ENCODE results near the gene GMPPA.

DNA sequence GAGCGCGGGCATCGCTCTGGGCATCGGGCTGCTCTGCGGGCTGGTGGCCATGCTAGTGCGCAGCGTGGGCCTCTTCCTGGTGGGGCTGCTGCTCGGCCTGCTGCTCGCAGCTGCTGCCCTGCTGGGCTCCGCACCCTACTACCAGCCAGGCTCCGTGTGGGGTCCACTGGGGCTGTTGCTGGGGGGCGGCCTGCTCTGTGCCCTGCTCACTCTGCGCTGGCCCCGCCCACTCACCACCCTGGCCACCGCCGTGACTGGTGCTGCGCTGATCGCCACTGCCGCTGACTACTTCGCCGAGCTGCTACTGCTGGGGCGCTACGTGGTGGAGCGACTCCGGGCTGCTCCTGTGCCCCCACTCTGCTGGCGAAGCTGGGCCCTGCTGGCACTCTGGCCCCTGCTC is 48.9 kb downstream of the GMPPA start:
- TF ChIP-seq, protein P1, sequence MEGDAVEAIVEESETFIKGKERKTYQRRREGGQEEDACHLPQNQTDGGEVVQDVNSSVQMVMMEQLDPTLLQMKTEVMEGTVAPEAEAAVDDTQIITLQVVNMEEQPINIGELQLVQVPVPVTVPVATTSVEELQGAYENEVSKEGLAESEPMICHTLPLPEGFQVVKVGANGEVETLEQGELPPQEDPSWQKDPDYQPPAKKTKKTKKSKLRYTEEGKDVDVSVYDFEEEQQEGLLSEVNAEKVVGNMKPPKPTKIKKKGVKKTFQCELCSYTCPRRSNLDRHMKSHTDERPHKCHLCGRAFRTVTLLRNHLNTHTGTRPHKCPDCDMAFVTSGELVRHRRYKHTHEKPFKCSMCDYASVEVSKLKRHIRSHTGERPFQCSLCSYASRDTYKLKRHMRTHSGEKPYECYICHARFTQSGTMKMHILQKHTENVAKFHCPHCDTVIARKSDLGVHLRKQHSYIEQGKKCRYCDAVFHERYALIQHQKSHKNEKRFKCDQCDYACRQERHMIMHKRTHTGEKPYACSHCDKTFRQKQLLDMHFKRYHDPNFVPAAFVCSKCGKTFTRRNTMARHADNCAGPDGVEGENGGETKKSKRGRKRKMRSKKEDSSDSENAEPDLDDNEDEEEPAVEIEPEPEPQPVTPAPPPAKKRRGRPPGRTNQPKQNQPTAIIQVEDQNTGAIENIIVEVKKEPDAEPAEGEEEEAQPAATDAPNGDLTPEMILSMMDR (IDR thresholded peaks at IDR 0.05) = no peak
- no peak for TF ChIP-seq POLR2A (IDR thresholded peaks at IDR 0.05)
